OCI-LY7 (cell line): ENCODE results near the gene ALK. TPM values are rescaled to one million over a fixed set of nuclear protein-coding genes. Genes with fewer than 3 reads are reported as not detected.

ENCODE experiments used
- BruUV-seq: library from RNA; stranded (reverse); fragments of 400-500 nt; replicated peaks from 2 replicates; lab custom pipeline; 2021; lab: Mats Ljungman, UMichigan
- CTCF ChIA-PET: fragments of 300-600 bp; sonication (Branson Sonifier 250); formaldehyde crosslinking; loops from one replicate; lab custom pipeline; 2022; ENCODE audit warnings: antibody characterized with exemption; ENCODE audit not compliant: unreplicated experiment; lab: Charles Lee
- POLR2A ChIA-PET: fragments of 300-600 bp; sonication (Branson Sonifier 250); formaldehyde crosslinking; loops from one replicate; lab custom pipeline; 2022; ENCODE audit warnings: antibody characterized with exemption; lab: Charles Lee
- DNase-seq: peaks from one replicate; pipeline ENCODE4 v3.0.0-alpha.2; 2015; ENCODE audit warnings: low spot score
- H2AFZ ChIP-seq: fragments of 200-600 bp; sonication (generic), shearing (Covaris generic); 2 replicates; pipeline ENCODE4 v1.6.1; 2014; ENCODE audit warnings: mild to moderate bottlenecking, antibody characterized with exemption, low read length, moderate library complexity
- H3K27ac ChIP-seq: fragments of 200-600 bp; sonication (generic); 2 replicates; pipeline ENCODE4 v1.5.1; 2014; ENCODE audit warnings: mixed run types, low read depth, mild to moderate bottlenecking, moderate library complexity, low read length, inconsistent platforms; ENCODE audit not compliant: poor library complexity, severe bottlenecking
- H3K36me3 ChIP-seq: fragments of 200-600 bp; sonication (generic); 2 replicates; pipeline ENCODE4 v1.6.1; 2014; ENCODE audit warnings: mild to moderate bottlenecking, antibody characterized with exemption, low read length, moderate library complexity, mixed read lengths; ENCODE audit not compliant: insufficient read depth
- H3K4me1 ChIP-seq: fragments of 200-600 bp; sonication (generic); 2 replicates; pipeline ENCODE4 v1.5.1; 2014; ENCODE audit warnings: mild to moderate bottlenecking, low read length; ENCODE audit not compliant: insufficient read depth, poor library complexity, severe bottlenecking
- H3K4me2 ChIP-seq: fragments of 200-600 bp; sonication (generic); 2 replicates; pipeline ENCODE4 v1.6.1; 2014; ENCODE audit warnings: mild to moderate bottlenecking, low read length
- H3K4me3 ChIP-seq: fragments of 200-600 bp; sonication (generic); 2 replicates; pipeline ENCODE4 v1.5.1; 2014; ENCODE audit warnings: mild to moderate bottlenecking, low read depth, low read length; ENCODE audit not compliant: poor library complexity, severe bottlenecking
- H3K79me2 ChIP-seq: fragments of 200-600 bp; sonication (generic); 2 replicates; pipeline ENCODE4 v1.6.1; 2016; ENCODE audit warnings: low read depth, mild to moderate bottlenecking, low read length, moderate library complexity, mixed read lengths; ENCODE audit not compliant: insufficient read depth
- H3K9me2 ChIP-seq: fragments of 200-600 bp; sonication (generic); 2 replicates; pipeline ENCODE4 v1.6.1; 2016; ENCODE audit warnings: mild to moderate bottlenecking, low read length, mixed read lengths; ENCODE audit not compliant: insufficient read depth
- H3K9me3 ChIP-seq: fragments of 200-600 bp; sonication (generic); 2 replicates; pipeline ENCODE4 v1.6.1; 2014; ENCODE audit warnings: mild to moderate bottlenecking, mixed run types, low read length, mixed read lengths
- H4K20me1 ChIP-seq: fragments of 200-600 bp; sonication (generic); 2 replicates; pipeline ENCODE4 v1.6.1; 2014; ENCODE audit warnings: mild to moderate bottlenecking, antibody characterized with exemption, low read length, moderate library complexity, mixed read lengths; ENCODE audit not compliant: insufficient read depth
- EZH2phosphoT487 ChIP-seq: fragments of 200-600 bp; sonication (generic); IDR thresholded peaks from 2 replicates; pipeline ENCODE4 v1.6.1; 2018; ENCODE audit warnings: low read depth, borderline replicate concordance, mild to moderate bottlenecking, mixed run types, antibody characterized with exemption, low read length, moderate library complexity, mixed read lengths
- intact Hi-C: fragments of 100-400 bp; cut with micrococcal nuclease; formaldehyde crosslinking; loops from one replicate; pipeline ENCODE4 v1.10.0; 2022; ENCODE audit not compliant: unreplicated experiment
- total RNA-seq, 2 experiments: library from RNA; depleted of rRNA in 1 of 2; stranded (reverse); fragments of >200 nt in 1 of 2; shearing (Covaris generic) in 1 of 2; gene quantifications; 2 replicates each; pipeline ENCODE4 v1.2.3, GENCODE V29; 2014 to 2022
- TF ChIP-seq, protein P1 (sequence below): fragments of 200-600 bp; sonication (generic); conservative IDR thresholded peaks from 2 replicates; pipeline ENCODE4 v1.5.1; 2014; ENCODE audit warnings: mild to moderate bottlenecking, antibody characterized with exemption, low read length, moderate library complexity, mixed read lengths

Gene ALK
- total RNA-seq, 2 experiments from 2014 or later, result 0.09 TPM; not detected in 1

DNA sequence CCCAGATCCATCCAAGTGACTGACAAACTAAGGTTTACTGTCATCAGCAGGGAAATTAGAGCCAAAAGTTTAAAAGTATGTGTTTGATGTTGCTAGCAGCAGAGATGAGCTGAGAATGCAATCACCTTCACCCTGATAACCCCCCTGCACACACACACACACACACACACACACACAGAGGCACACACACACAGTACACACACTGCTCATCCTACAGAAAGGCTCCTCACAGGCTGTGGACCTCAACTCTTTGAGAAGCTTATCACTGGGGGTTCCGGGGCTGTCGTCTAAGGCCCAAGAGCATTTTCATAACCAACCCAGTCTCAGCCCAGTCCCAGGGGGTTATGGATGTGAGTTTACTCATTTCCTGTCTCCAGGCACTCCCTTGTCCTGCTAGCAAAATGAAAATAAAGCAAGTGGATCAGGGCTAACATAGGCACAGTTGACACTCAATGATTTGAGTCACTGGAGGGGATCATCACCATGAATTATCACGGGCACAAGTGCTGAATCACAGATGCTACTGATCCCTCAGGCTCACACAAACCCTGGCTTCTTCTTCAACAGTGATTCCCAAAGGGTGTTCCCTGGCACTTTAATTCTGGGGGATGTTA is 76.6 kb downstream of the ALK start:
- no peaks in the 10 kb centered on the region for H3K79me2 ChIP-seq
- no TSS peak for BruUV-seq
- no peak for TF ChIP-seq EZH2phosphoT487
- TF ChIP-seq, protein P1, sequence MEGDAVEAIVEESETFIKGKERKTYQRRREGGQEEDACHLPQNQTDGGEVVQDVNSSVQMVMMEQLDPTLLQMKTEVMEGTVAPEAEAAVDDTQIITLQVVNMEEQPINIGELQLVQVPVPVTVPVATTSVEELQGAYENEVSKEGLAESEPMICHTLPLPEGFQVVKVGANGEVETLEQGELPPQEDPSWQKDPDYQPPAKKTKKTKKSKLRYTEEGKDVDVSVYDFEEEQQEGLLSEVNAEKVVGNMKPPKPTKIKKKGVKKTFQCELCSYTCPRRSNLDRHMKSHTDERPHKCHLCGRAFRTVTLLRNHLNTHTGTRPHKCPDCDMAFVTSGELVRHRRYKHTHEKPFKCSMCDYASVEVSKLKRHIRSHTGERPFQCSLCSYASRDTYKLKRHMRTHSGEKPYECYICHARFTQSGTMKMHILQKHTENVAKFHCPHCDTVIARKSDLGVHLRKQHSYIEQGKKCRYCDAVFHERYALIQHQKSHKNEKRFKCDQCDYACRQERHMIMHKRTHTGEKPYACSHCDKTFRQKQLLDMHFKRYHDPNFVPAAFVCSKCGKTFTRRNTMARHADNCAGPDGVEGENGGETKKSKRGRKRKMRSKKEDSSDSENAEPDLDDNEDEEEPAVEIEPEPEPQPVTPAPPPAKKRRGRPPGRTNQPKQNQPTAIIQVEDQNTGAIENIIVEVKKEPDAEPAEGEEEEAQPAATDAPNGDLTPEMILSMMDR, result no peak
- CTCF ChIA-PET, result no interaction called here
- H3K9me2 ChIP-seq, result no peaks in the 10 kb centered on the region
- POLR2A ChIA-PET, result interaction anchor here (1.0 kb wide), 1 partner anchor 53 kb away, joined by 3 read pairs; no protein-coding TSS in a partner anchor
- H3K9me3 ChIP-seq, result no peaks in the 10 kb centered on the region
- H3K27ac ChIP-seq, result no peak overlapping the region
- H2AFZ ChIP-seq, result no peak overlapping the region
- H3K4me3 ChIP-seq, result no peak overlapping the region
- intact Hi-C loops, result no loop called here
- no peaks in the 10 kb centered on the region; the same call in 1 of the 2 replicates for H4K20me1 ChIP-seq
- H3K36me3 ChIP-seq, result no peaks in the 10 kb centered on the region
- H3K4me2 ChIP-seq, result no peak overlapping the region
- no peaks in the 10 kb centered on the region for H3K4me1 ChIP-seq
- DNase-seq, result no peak

DNA sequence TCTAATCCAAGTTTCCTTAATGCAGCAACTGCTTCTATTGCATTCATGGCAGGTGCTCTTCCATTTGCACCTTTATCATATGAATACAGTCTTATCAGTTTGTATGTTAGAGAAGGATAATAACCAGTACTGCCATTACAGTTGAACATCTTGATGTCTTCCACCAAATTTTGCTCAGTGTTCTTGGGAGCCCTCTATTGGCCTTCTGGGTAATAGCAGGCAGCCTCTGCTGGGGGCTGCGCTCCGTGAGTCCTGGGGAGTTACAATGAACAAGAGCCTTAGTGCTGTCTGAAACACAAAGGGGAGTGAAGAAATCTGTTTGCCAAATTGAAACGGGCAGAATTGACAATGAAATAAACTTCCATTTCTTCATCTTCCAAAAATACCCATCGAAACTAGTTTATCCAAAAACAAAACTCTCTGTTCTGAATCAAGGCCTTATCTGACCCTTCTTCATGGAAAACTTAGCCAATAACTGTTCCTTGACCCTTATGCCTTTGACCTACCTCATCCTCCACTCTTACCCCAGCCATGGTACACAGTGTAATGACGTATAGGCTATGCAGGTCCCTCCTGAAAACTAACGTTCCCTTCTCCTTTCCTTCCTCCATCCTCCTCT is 79.9 kb downstream of the ALK start:
- Histone ChIP-seq H3K79me2 (no peaks in the 10 kb centered on the region), H3K4me3 (no peak overlapping the region), H2AFZ (no peak overlapping the region), H3K27ac (no peak overlapping the region), H4K20me1 (no peaks in the 10 kb centered on the region; the same call in 1 of the 2 replicates), H3K4me1 (no peaks in the 10 kb centered on the region), H3K9me2 (no peaks in the 10 kb centered on the region), H3K4me2 (no peak overlapping the region), H3K36me3 (no peaks in the 10 kb centered on the region), H3K9me3 (no peaks in the 10 kb centered on the region)
- ChIA-PET CTCF (no interaction called here), POLR2A (interaction anchor here (0.7 kb wide), 1 partner anchor 465 kb away, joined by 3 read pairs; no protein-coding TSS in a partner anchor)
- intact Hi-C loops, result no loop called here
- TF ChIP-seq, protein P1, result peak; percentile 95
- TF ChIP-seq EZH2phosphoT487, result no peak
- DNase-seq, result peak; percentile 32
- BruUV-seq, result no TSS peak

DNA sequence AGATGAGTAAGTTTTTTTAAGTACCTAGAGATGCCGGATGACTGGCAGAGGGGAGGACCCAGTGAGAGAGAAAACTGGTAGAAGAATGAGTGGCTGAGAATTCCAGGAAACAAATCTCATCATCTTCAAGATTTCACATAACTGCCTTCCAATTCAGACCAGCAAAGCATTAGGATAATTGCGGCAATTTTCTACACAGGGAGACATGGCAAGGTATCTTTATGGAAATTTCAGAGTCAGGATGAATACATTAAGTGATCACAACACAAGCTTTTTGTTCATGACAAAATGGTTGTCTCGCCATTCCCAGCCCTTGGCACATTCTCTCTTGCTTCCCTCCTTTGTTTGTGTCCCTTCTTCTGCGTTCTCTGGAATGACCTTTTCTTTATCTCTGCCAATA is 82.1 kb downstream of the ALK start:
- H4K20me1 ChIP-seq, result no peaks in the 10 kb centered on the region; the same call in 1 of the 2 replicates
- intact Hi-C loops, result no loop called here
- DNase-seq, result no peak
- no peaks in the 10 kb centered on the region for H3K36me3 ChIP-seq
- POLR2A ChIA-PET, result no interaction called here
- no peaks in the 10 kb centered on the region for H3K9me3 ChIP-seq
- no peaks in the 10 kb centered on the region for H3K9me2 ChIP-seq
- H3K79me2 ChIP-seq, result no peaks in the 10 kb centered on the region
- H3K4me1 ChIP-seq, result no peaks in the 10 kb centered on the region
- CTCF ChIA-PET, result no interaction called here
- TF ChIP-seq, protein P1, result no peak
- no peak for TF ChIP-seq EZH2phosphoT487
- BruUV-seq, result no TSS peak
- H3K27ac ChIP-seq, result no peak overlapping the region
- H3K4me3 ChIP-seq, result no peak overlapping the region
- H3K4me2 ChIP-seq, result no peak overlapping the region
- H2AFZ ChIP-seq, result no peak overlapping the region
